Measurements from ENCODE around the gene DISC1.

The DISC1 gene

DNA sequence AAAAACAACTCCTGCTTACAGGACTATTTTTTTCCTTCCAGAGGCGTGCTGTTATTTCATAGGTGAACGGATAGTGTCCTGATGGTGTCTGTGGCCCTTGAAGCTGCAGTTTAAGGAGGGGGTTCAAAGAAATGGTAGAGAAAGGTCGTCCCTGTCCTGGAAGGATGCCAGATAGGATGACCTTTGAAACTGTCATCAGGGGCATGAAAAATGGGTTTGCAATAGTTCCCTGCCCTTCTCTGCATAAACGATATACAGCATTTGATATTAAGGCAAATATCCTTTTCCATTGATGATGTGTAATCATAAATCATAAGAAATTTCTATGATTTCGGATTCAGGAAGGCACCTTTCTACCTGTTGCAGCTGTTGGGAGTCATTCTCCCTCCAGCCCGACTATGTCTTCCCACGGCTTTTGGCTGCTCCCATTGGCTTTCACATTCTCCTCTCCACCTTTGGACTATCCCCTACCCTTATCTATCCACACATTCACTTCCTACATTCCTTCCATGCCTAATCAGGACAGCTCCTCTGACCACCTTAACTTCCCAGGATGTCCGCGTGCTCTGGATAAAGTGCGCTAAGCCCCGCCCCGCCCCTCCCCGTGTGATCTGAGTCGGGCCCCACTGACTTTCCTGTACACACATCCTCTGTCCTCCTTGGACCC lies 209.8 kb downstream of the DISC1 start:
- H3K4me3 ChIP-seq (ENCODE audit: low read length) = no peak overlapping the region
- TF ChIP-seq ZNF274 (IDR thresholded peaks at IDR 0.05; ENCODE audit: low read depth, low read length) = no peak

- TF ChIP-seq ZNF274 (IDR thresholded peaks at IDR 0.05; ENCODE audit: low read depth, low read length) = no peak
- H3K4me3 ChIP-seq (ENCODE audit: low read length) = no peak overlapping the region
These were observed 211.9 kb downstream of the DISC1 start for GRCh38 chr1:231838521-231838920.

GRCh38 chr1:231839999-231840398 lies 213.4 kb downstream of the DISC1 start:
- TF ChIP-seq ZNF274 (IDR thresholded peaks at IDR 0.05; ENCODE audit: low read depth, low read length) = no peak
- H3K4me3 ChIP-seq (ENCODE audit: low read length) = no peak overlapping the region

- H3K4me3 ChIP-seq (ENCODE audit: low read length) = no peak overlapping the region
- no peak for TF ChIP-seq ZNF274 (IDR thresholded peaks at IDR 0.05; ENCODE audit: low read depth, low read length)
These were observed 215.2 kb downstream of the DISC1 start for GRCh38 chr1:231841616-231842344.

GRCh38 chr1:231842441-231842840 lies 215.9 kb downstream of the DISC1 start:
- no peak for TF ChIP-seq ZNF274 (IDR thresholded peaks at IDR 0.05; ENCODE audit: low read depth, low read length)
- no peak overlapping the region for H3K4me3 ChIP-seq (ENCODE audit: low read length)

DNA sequence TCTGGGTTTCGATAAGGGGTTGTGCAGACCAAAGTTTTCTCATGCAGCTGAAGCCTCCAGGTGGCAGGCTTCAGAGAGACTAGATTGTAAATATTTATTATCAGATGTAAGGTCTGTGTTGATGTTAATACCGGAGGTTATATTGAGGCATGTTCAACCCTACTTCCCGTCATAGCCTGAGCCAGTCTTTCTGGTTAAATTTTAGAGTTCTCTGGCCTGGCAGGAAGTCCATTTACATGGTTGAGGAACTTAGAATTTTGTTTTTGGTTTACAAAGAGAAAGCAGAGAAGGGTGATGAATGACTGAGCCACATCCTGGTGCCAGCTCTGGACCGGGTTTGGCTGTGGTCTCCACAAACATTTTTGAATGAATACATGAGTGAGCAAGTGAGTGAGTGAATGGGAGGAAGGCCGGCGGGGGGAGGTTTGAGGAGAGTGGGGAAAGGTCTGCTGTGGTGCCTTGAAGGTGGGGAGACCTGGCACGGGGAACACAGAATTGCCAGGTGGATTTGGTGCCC lies 218.5 kb downstream of the DISC1 start:
- no peak for TF ChIP-seq ZNF274 (IDR thresholded peaks at IDR 0.05; ENCODE audit: low read depth, low read length)
- no peak overlapping the region for H3K4me3 ChIP-seq (ENCODE audit: low read length)

GRCh38 chr1:231847612-231848397 lies 221.2 kb downstream of the DISC1 start:
- no peak overlapping the region for H3K4me3 ChIP-seq (ENCODE audit: low read length)
- TF ChIP-seq ZNF274 (IDR thresholded peaks at IDR 0.05; ENCODE audit: low read depth, low read length) = no peak

- no peak overlapping the region for H3K4me3 ChIP-seq (ENCODE audit: low read length)
- no peak for TF ChIP-seq ZNF274 (IDR thresholded peaks at IDR 0.05; ENCODE audit: low read depth, low read length)
These were observed 223.4 kb downstream of the DISC1 start for GRCh38 chr1:231849981-231850380.

DNA sequence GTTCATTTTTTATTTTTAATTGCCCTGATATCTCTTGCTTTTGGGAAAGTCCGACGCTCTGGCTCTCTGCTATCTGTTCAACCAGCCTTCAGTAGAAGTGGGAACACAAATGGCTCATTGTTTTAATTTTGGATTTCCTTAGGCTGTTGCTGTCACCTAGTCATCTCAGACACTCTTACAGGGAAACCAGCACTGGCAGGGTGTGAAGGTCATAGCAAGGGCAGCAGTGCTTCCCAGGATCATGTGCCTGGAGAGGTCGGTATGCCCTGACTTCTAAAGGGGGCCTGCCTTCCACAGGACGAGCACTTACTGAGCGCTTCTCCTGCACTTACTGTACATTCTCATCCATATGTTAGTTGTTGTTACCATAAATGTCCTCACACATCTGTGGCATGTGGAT lies 224.2 kb downstream of the DISC1 start:
- no peak overlapping the region for H3K4me3 ChIP-seq (ENCODE audit: low read length)

DNA sequence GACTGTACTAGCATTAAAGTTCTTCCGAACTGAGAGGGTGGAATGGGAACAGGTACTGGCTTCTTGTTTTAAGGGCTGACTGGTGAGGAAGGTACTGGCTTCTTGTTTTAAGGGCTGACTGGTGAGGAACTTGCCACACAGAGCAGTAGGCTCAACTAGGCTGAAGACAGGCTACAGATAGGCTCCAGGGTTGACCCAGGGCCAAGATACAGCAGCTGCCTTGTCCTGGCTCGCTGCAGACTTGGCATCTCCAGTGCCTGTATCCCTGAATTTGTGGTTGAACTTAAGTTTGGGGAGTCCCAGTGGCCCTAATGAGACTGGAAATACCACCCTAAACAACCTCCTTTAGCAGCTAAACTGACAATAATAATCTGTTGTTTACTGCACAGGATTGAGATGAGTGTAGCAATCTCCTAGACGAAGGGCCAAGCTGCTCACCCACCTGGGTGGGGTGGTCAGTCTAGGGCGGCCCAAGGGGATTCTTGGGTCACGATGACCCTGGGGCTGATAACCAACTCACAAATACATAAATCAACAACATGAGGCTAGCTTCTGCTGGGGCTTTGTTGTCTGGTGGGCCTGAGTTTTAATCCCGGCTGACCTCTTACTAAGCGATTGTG lies 227.1 kb downstream of the DISC1 start:
- no peak overlapping the region for H3K4me3 ChIP-seq (ENCODE audit: low read length)
- no peak for TF ChIP-seq ZNF274 (IDR thresholded peaks at IDR 0.05; ENCODE audit: low read depth, low read length)

More for the DNA sequence above, 224.2 kb downstream of the DISC1 start:
- no peak for TF ChIP-seq ZNF274 (IDR thresholded peaks at IDR 0.05; ENCODE audit: low read depth, low read length)

DNA sequence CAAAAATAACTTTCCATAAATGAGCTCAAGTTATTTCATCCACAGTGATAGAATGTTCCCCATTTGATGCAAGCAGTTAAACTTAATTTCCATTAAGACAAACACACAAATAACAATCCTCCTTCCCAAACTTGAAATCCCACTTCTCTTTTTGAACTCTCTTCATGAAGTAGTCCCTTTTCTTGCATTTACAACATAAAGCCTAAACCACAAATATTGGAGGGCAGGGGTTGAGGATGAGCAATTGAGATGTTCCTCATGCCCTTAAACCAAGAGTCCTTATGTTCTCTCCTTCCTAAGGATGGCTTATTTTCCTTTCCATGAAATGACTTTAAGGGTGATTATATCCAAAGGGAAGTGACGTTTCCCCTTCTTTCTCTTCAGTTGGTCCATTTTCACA lies 228.8 kb downstream of the DISC1 start:
- TF ChIP-seq ZNF274 (IDR thresholded peaks at IDR 0.05; ENCODE audit: low read depth, low read length) = no peak

GRCh38 chr1:231855926-231856325 lies 229.3 kb downstream of the DISC1 start:
- H3K4me3 ChIP-seq (ENCODE audit: low read length) = no peak overlapping the region
- TF ChIP-seq ZNF274 (IDR thresholded peaks at IDR 0.05; ENCODE audit: low read depth, low read length) = no peak

More for the DNA sequence above, 228.8 kb downstream of the DISC1 start:
- no peak overlapping the region for H3K4me3 ChIP-seq (ENCODE audit: low read length)

GRCh38 chr1:231856426-231856825 lies 229.8 kb downstream of the DISC1 start:
- H3K4me3 ChIP-seq (ENCODE audit: low read length) = no peak overlapping the region
- TF ChIP-seq ZNF274 (IDR thresholded peaks at IDR 0.05; ENCODE audit: low read depth, low read length) = no peak

- no peak overlapping the region for H3K4me3 ChIP-seq (ENCODE audit: low read length)
- TF ChIP-seq ZNF274 (IDR thresholded peaks at IDR 0.05; ENCODE audit: low read depth, low read length) = no peak
These were observed 230.3 kb downstream of the DISC1 start for GRCh38 chr1:231856894-231857293.
